Prostate gland (tissue), 2 donors: ENCODE results near the gene SORBS2.

Experiments
- POLR2AphosphoS5 ChIP-seq: sonication (generic); formaldehyde crosslinking; IDR thresholded peaks from one replicate; pipeline ENCODE4 v1.6.1; 2017; ENCODE audit warnings: antibody characterized with exemption
- TF ChIP-seq, protein P1 (sequence below), 4 experiments: fragments of 200-600 bp in 2 of 4; fragments of 450-650 bp in 2 of 4; sonication (generic) in 2 of 4; IDR thresholded peaks; 1 replicate in 3 of 4; 2 replicates in 1 of 4; pipeline ENCODE4 v1.5.1; 2016 to 2019; ENCODE audit warnings: antibody characterized with exemption in 4 of 4, mild to moderate bottlenecking in 2 of 4, moderate library complexity in 2 of 4

DNA sequence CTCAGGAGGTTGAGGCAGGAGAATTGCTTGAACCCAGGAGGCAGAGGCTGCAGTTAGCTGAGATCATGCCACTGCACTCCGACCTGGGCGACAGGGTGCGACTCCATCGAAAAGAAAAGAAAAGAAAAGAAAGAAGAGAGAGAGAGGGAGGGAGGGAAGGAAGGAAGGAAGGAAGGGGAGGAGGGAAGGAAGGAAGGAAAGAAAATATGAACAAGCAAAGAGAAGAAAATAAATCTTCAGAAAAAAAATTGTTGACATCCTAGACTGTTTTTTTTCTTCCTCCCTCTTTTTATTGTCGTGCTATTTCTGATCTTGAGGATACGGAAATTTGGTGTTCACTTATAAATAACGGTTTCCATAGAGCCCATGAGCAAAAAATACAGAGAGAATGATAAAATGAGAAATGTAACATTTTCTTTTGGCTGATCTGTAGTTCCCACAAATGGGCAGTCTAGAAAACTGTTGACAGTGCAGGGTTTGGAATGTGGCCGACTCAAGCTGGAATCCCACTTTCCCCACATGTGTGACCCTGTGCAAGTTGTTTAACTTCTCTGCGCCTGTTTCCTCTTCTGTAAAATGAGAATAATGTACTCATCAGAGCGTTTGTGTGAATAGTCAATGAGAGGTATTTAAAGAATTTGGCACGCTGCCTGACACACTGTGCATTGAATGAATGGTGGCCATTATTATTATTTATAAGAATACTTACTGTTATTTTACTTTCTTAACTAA is 19.4 kb downstream of the SORBS2 start:
- TF ChIP-seq, protein P1, sequence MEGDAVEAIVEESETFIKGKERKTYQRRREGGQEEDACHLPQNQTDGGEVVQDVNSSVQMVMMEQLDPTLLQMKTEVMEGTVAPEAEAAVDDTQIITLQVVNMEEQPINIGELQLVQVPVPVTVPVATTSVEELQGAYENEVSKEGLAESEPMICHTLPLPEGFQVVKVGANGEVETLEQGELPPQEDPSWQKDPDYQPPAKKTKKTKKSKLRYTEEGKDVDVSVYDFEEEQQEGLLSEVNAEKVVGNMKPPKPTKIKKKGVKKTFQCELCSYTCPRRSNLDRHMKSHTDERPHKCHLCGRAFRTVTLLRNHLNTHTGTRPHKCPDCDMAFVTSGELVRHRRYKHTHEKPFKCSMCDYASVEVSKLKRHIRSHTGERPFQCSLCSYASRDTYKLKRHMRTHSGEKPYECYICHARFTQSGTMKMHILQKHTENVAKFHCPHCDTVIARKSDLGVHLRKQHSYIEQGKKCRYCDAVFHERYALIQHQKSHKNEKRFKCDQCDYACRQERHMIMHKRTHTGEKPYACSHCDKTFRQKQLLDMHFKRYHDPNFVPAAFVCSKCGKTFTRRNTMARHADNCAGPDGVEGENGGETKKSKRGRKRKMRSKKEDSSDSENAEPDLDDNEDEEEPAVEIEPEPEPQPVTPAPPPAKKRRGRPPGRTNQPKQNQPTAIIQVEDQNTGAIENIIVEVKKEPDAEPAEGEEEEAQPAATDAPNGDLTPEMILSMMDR (IDR thresholded peaks at IDR 0.05): no peak
- TF ChIP-seq POLR2AphosphoS5: no peak
